SK-N-SH (cell line): ENCODE data around the gene IL31RA. TPM values are rescaled to one million over a fixed set of nuclear protein-coding genes. Genes with fewer than 3 reads are reported as not detected.
"Not testable (repeated sequence)": the region's sequence is repeated elsewhere in the genome, so short reads cannot be mapped to it uniquely, and the experiment has no call there.

ENCODE experiments used
- CTCF ChIA-PET: fragments of 300-600, 350-600 bp; formaldehyde crosslinking; extraction: SDS; loops from one replicate; lab custom pipeline; 2021; lab: Yijun Ruan, JAX
- POLR2A ChIA-PET: fragments of 350-600 bp; sonication (Branson Sonifier 250); formaldehyde crosslinking; extraction: SDS; loops from one replicate; lab custom pipeline; 2020; ENCODE audit warnings: antibody characterized with exemption, inconsistent platforms; lab: Yijun Ruan, JAX
- DNase-seq: peaks from one replicate; pipeline ENCODE4 v3.0.0; 2012
- H2AFZ ChIP-seq: fragments of 200-600 bp; sonication (generic); 2 replicates; pipeline ENCODE4 v1.8.1; 2016; ENCODE audit warnings: antibody characterized with exemption, mild to moderate bottlenecking, low read depth
- H3F3A ChIP-seq: fragments of 200-600 bp; sonication (generic); replicated peaks from 2 replicates; pipeline ENCODE3; 2016; ENCODE audit warnings: antibody characterized with exemption, mild to moderate bottlenecking; ENCODE audit not compliant: insufficient read depth
- H3K27ac ChIP-seq, 2 experiments: fragments of 200-500 bp in 1 of 2; fragments of 200-600 bp in 1 of 2; sonication (Bioruptor generic) in 1 of 2; sonication (generic), shearing (Covaris generic) in 1 of 2; 2 replicates each; pipeline versions ENCODE4 v1.5.1 to v1.6.1; 2014 to 2016; ENCODE audit warnings: low read depth in 2 of 2, inconsistent platforms in 1 of 2, low read length in 1 of 2, mild to moderate bottlenecking in 1 of 2, mixed read lengths in 1 of 2
- H3K27me3 ChIP-seq: fragments of 200-600 bp; sonication (generic), shearing (Covaris generic); 2 replicates; pipeline ENCODE4 v1.6.1; 2016; ENCODE audit warnings: mixed run types; ENCODE audit not compliant: insufficient read depth
- H3K36me3 ChIP-seq, 2 experiments: fragments of 200-500 bp in 1 of 2; fragments of 200-600 bp in 1 of 2; sonication (Bioruptor generic) in 1 of 2; sonication (generic) in 1 of 2; replicated peaks in 1 of 2; 2 replicates each; pipeline versions ENCODE3 to v1.5.1; 2014 to 2016; ENCODE audit warnings: low read length in 1 of 2, mild to moderate bottlenecking in 1 of 2; ENCODE audit not compliant: insufficient read depth in 2 of 2, control insufficient read depth in 1 of 2
- H3K4me1 ChIP-seq, 2 experiments: fragments of 200-500 bp in 1 of 2; fragments of 200-600 bp in 1 of 2; sonication (Bioruptor generic) in 1 of 2; sonication (generic), shearing (Covaris generic) in 1 of 2; 2 replicates each; pipeline versions ENCODE4 v1.5.1 to v1.6.1; 2014 to 2016; ENCODE audit warnings: low read depth in 1 of 2, low read length in 1 of 2, mixed run types in 1 of 2; ENCODE audit not compliant: insufficient read depth in 2 of 2, control insufficient read depth in 1 of 2
- H3K4me2 ChIP-seq: fragments of 200-600 bp; sonication (generic), shearing (Covaris generic); 2 replicates; pipeline ENCODE4 v1.6.1; 2017; ENCODE audit warnings: mixed run types
- H3K4me3 ChIP-seq, 2 experiments: fragments of 200-500 bp in 1 of 2; fragments of 200-600 bp in 1 of 2; sonication (Bioruptor generic) in 1 of 2; sonication (generic), shearing (Covaris generic) in 1 of 2; 2 replicates each; pipeline versions ENCODE4 v1.5.1 to v1.8.1; 2014 to 2016; ENCODE audit warnings: low read depth in 2 of 2, inconsistent platforms in 1 of 2, low read length in 1 of 2, mild to moderate bottlenecking in 1 of 2, mixed read lengths in 1 of 2, moderate library complexity in 1 of 2
- H3K79me2 ChIP-seq: fragments of 200-600 bp; sonication (generic); 2 replicates; pipeline ENCODE4 v1.8.1; 2017; ENCODE audit warnings: mild to moderate bottlenecking; ENCODE audit not compliant: insufficient read depth
- H3K9ac ChIP-seq: fragments of 200-600 bp; sonication (generic); 2 replicates; pipeline ENCODE4 v1.6.1; 2017; ENCODE audit warnings: mixed run types
- H3K9me2 ChIP-seq: fragments of 200-600 bp; sonication (generic); 2 replicates; pipeline ENCODE4 v1.6.1; 2017; ENCODE audit warnings: mixed run types
- H3K9me3 ChIP-seq: fragments of 200-600 bp; sonication (generic); 2 replicates; pipeline ENCODE4 v1.6.1; 2017; ENCODE audit warnings: mixed run types, mild to moderate bottlenecking, moderate library complexity
- H4K20me1 ChIP-seq: fragments of 200-600 bp; sonication (generic); 2 replicates; pipeline ENCODE4 v1.6.1; 2017; ENCODE audit warnings: mild to moderate bottlenecking, mixed run types; ENCODE audit not compliant: insufficient read depth
- CTCF ChIP-seq: fragments of 200-600 bp; sonication (generic); IDR thresholded peaks from 2 replicates; pipeline ENCODE4 v1.6.1; 2017; ENCODE audit warnings: antibody characterized with exemption, mild to moderate bottlenecking, moderate library complexity
- FOXJ3 ChIP-seq: sonication (generic); formaldehyde crosslinking; IDR thresholded peaks from 2 replicates; pipeline ENCODE4 v1.5.1; 2020; ENCODE audit warnings: mild to moderate bottlenecking, missing genetic modification reagents
- JUND ChIP-seq: IDR thresholded peaks from 2 replicates; pipeline ENCODE4 v1.4.0; 2012
- MAX ChIP-seq: IDR thresholded peaks from 2 replicates; pipeline ENCODE4 v1.4.0; 2012; ENCODE audit warnings: low read depth
- PBX3 ChIP-seq: IDR thresholded peaks from 2 replicates; pipeline ENCODE4; 2012
- RCOR1 ChIP-seq: fragments of 150-350 bp; IDR thresholded peaks from 2 replicates; pipeline ENCODE4 v1.6.1; 2017; ENCODE audit warnings: antibody characterized with exemption, low read length
- TCF12 ChIP-seq: IDR thresholded peaks from 2 replicates; pipeline ENCODE4 v1.4.0; 2012
- TEAD4 ChIP-seq: IDR thresholded peaks from 2 replicates; pipeline ENCODE4 v1.4.0; 2012; ENCODE audit warnings: mild to moderate bottlenecking, borderline replicate concordance; ENCODE audit not compliant: insufficient read depth
- WGBS: methylation state at CpG from one replicate; pipeline ENCODE4 v1.1.6; 2017; ENCODE audit warnings: low lambda C conversion rate; 5-methylcytosine and 5-hydroxymethylcytosine counted together
- polyA plus RNA-seq, 3 experiments: library from polyadenylated mRNA; depleted of rRNA; stranded (reverse); fragments of >200 nt; gene quantifications; 2 replicates each; pipeline ENCODE4 v1.2.3, GENCODE V29; 2012
- TF ChIP-seq, protein P1 (sequence below): fragments of 150-350 bp; IDR thresholded peaks from 2 replicates; pipeline ENCODE4 v1.6.1; 2016; ENCODE audit warnings: mild to moderate bottlenecking, low read depth, low read length
- TF ChIP-seq, protein P2 (sequence below): IDR thresholded peaks from 2 replicates; pipeline ENCODE4 v1.4.0; 2012; ENCODE audit warnings: low read depth, borderline replicate concordance
- TF ChIP-seq, protein P3 (sequence below): IDR thresholded peaks from 2 replicates; pipeline ENCODE4 v1.4.0; 2012; ENCODE audit warnings: low read depth, borderline replicate concordance

IL31RA gene
- polyA plus RNA-seq, 1 of the 3 experiments (the other 2 are of a cell fraction) = 0.20 TPM

DNA sequence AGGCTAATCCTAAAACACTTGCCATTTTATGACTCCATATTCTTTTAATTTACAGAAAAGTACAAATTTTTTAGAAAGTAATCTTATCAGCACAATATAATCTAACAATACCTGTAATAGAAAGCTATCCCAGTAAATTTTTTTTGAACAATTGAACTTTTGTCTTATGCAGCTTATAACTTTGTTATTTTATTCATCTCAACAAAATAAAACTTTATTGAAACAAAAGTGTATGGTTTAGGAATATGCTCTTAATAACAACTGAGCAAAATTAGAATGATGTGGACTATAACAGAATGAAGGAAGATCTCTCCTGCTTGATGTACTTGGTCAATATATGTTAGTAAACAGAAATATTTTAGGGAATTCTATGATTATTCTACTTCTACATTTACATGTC is 86.4 kb downstream of the IL31RA start:
- CTCF ChIA-PET = interaction anchor here (0.5 to 6.9 kb wide), 6 partner anchors 10 to 881 kb away, joined by 3 to 77 read pairs (median 22); no protein-coding TSS in a partner anchor
- POLR2A ChIA-PET = not testable (repeated sequence)

DNA sequence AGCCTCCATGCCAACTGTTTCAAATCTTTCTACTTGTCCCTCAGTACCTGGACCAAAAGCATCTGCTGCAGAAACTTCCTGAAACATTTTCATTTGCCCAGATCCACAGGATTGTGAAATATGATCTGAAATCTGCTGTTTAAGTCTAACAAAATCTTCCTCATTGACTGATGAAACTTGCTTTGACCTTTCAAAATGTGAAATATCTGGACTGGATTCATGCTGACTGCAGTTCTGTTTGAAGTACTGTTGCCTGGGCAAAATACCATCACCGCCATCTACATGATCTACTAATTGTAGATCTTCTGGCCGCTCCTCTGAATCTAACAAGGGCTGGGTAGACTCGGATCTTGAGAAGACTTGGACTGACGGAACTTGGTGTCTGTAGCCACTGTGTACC is 90.0 kb downstream of the IL31RA start:
- H3K4me2 ChIP-seq, H3K27ac ChIP-seq, H3K4me1 ChIP-seq, DNase-seq, H3K9me3 ChIP-seq, H3K9ac ChIP-seq, POLR2A ChIA-PET, H3K27me3 ChIP-seq, H3K4me3 ChIP-seq, H3F3A ChIP-seq, H3K9me2 ChIP-seq, H3K79me2 ChIP-seq, H2AFZ ChIP-seq, H4K20me1 ChIP-seq: not testable (repeated sequence)
- peaks cover 50 to 66% of the 10 kb centered on the region in 2 experiments for H3K36me3 ChIP-seq
- CTCF ChIA-PET = interaction anchor here (1.3 kb wide), 1 partner anchor 260 kb away, joined by 4 read pairs; no protein-coding TSS in a partner anchor
- WGBS = 97% methylated on average over 4 of the region's 4 CpGs

More for the DNA sequence above, 86.4 kb downstream of the IL31RA start:
- not testable (repeated sequence) for H3K4me3 ChIP-seq, H3K9me3 ChIP-seq, H2AFZ ChIP-seq, H3K4me1 ChIP-seq, H3K4me2 ChIP-seq, H3K79me2 ChIP-seq, H3K9me2 ChIP-seq, H4K20me1 ChIP-seq, H3K9ac ChIP-seq, H3K27me3 ChIP-seq, H3K27ac ChIP-seq, DNase-seq
- Histone ChIP-seq H3F3A (peaks cover 15% of the 10 kb centered on the region), H3K36me3 (peaks cover 41 to 46% of the 10 kb centered on the region in 2 experiments)

DNA sequence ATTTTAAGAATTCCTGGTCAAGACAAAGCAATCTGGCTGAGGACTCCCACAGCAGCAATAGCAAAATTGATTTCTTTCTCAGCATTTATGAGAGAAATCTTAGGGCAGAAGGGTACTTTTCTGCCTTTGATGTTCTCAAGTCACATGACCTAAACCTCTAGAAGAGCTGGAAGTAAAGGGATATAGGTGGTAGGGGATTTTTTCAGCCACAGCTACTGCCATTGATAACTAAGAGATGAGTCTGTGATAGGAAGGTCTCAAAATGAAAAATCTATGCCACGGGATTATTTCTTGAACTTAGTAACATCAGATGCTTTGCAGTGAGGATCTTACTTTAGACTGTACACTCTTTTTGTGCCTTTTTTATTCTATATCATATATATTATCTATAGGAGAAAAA is 108.1 kb downstream of the IL31RA start:
- Histone ChIP-seq H2AFZ (no peak overlapping the region), H3K79me2 (no peaks in the 10 kb centered on the region; the same call in 1 of the 2 replicates), H3K4me2 (no peak overlapping the region), H4K20me1 (no peaks in the 10 kb centered on the region), H3K4me3 (no peak overlapping the region), H3F3A (no peaks in the 10 kb centered on the region), H3K4me1 (no peaks in the 10 kb centered on the region), H3K27ac (no peak overlapping the region), H3K36me3 (peaks cover 59 to 76% of the 10 kb centered on the region in 2 experiments), H3K9me3 (no peaks in the 10 kb centered on the region), H3K9me2 (no peaks in the 10 kb centered on the region), H3K27me3 (no peaks in the 10 kb centered on the region), H3K9ac (no peak overlapping the region)
- WGBS = 85% methylated on average over 1 of the region's 1 CpG
- ChIA-PET POLR2A (no interaction called here), CTCF (interaction anchor here (1.9 kb wide), 1 partner anchor 23 kb away, joined by 5 read pairs; no protein-coding TSS in a partner anchor)
- no peak for DNase-seq
- TF ChIP-seq, protein P1, sequence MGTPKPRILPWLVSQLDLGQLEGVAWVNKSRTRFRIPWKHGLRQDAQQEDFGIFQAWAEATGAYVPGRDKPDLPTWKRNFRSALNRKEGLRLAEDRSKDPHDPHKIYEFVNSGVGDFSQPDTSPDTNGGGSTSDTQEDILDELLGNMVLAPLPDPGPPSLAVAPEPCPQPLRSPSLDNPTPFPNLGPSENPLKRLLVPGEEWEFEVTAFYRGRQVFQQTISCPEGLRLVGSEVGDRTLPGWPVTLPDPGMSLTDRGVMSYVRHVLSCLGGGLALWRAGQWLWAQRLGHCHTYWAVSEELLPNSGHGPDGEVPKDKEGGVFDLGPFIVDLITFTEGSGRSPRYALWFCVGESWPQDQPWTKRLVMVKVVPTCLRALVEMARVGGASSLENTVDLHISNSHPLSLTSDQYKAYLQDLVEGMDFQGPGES = no peak
- TF ChIP-seq PBX3 (no peak), TEAD4 (no peak), MAX (no peak), CTCF (no peak), TCF12 (no peak), RCOR1 (no peak), JUND (no peak), FOXJ3 (CRISPR knock-in tag) (no peak)
- TF ChIP-seq, protein P2, sequence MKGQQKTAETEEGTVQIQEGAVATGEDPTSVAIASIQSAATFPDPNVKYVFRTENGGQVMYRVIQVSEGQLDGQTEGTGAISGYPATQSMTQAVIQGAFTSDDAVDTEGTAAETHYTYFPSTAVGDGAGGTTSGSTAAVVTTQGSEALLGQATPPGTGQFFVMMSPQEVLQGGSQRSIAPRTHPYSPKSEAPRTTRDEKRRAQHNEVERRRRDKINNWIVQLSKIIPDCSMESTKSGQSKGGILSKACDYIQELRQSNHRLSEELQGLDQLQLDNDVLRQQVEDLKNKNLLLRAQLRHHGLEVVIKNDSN = no peak
- TF ChIP-seq, protein P3, sequence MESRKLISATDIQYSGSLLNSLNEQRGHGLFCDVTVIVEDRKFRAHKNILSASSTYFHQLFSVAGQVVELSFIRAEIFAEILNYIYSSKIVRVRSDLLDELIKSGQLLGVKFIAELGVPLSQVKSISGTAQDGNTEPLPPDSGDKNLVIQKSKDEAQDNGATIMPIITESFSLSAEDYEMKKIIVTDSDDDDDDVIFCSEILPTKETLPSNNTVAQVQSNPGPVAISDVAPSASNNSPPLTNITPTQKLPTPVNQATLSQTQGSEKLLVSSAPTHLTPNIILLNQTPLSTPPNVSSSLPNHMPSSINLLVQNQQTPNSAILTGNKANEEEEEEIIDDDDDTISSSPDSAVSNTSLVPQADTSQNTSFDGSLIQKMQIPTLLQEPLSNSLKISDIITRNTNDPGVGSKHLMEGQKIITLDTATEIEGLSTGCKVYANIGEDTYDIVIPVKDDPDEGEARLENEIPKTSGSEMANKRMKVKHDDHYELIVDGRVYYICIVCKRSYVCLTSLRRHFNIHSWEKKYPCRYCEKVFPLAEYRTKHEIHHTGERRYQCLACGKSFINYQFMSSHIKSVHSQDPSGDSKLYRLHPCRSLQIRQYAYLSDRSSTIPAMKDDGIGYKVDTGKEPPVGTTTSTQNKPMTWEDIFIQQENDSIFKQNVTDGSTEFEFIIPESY = no peak
